Heart left ventricle (tissue), 16 donors: ENCODE results near the gene CCDC175. TPM values are rescaled to one million over a fixed set of nuclear protein-coding genes. Genes with fewer than 3 reads are reported as not detected.

Experiments used
- ATAC-seq, 4 donors: fragments of 200-7000 bp; cut with Tn5 transposase; one replicate each; pipeline ENCODE4 v1.9.1; 2020 to 2022; ENCODE audit warnings: moderate library complexity in 4 of 4, mild to moderate bottlenecking in 3 of 4, moderate number of reproducible peaks in 1 of 4
- DNase-seq, 5 donors: peaks; one replicate each; pipeline ENCODE4 v3.0.0-alpha.2; 2020
- H3K27ac ChIP-seq, 12 donors: fragments of 200-600 bp; sonication (generic) in 4 of 12; one replicate each; pipeline versions ENCODE4 v1.5.0 to v1.8.0; 2016 to 2022; ENCODE audit warnings: mild to moderate bottlenecking in 2 of 12
- H3K27me3 ChIP-seq, 9 donors: fragments of 200-600 bp; sonication (generic) in 2 of 9; one replicate each; pipeline versions ENCODE4 v1.5.1 to v1.8.0; 2016 to 2022; ENCODE audit warnings: mild to moderate bottlenecking in 3 of 9
- H3K36me3 ChIP-seq, 9 donors: fragments of 200-600 bp; sonication (generic) in 2 of 9; one replicate each; pipeline versions ENCODE4 v1.5.0 to v1.8.0; 2018 to 2022; ENCODE audit warnings: mild to moderate bottlenecking in 2 of 9
- H3K4me1 ChIP-seq, 12 donors: fragments of 200-600 bp; sonication (generic) in 4 of 12; one replicate each; pipeline versions ENCODE4 v1.5.0 to v1.8.0; 2016 to 2022; ENCODE audit warnings: mild to moderate bottlenecking in 3 of 12
- H3K4me3 ChIP-seq, 12 donors: fragments of 200-600 bp; sonication (generic) in 4 of 12; one replicate each; pipeline versions ENCODE4 v1.5.0 to v1.8.0; 2017 to 2022; ENCODE audit warnings: mild to moderate bottlenecking in 9 of 12, moderate library complexity in 4 of 12
- H3K9me3 ChIP-seq, 12 donors: fragments of 200-600 bp; sonication (generic) in 4 of 12; one replicate each; pipeline versions ENCODE4 v1.5.0 to v1.8.0; 2016 to 2022; ENCODE audit warnings: mild to moderate bottlenecking in 1 of 12
- CTCF ChIP-seq, 12 donors: fragments of 200-600 bp; sonication (generic) in 4 of 12; IDR thresholded peaks; one replicate each; pipeline versions ENCODE4 v1.5.0 to v1.8.0; 2018 to 2022; ENCODE audit warnings: antibody characterized with exemption in 12 of 12, mild to moderate bottlenecking in 5 of 12
- POLR2A ChIP-seq, 2 donors: fragments of 450-650 bp; IDR thresholded peaks; one replicate each; pipeline ENCODE4 v1.6.1; 2017; ENCODE audit warnings: antibody characterized with exemption in 2 of 2, mild to moderate bottlenecking in 2 of 2, moderate library complexity in 2 of 2
- WGBS, 4 donors: extraction: QIAGEN DNeasy Blood & Tissue Kit in 2 of 4; methylation state at CpG; one replicate each; pipeline versions ENCODE4 v1.1.5 to v1.1.7; 2013 to 2018; 5-methylcytosine and 5-hydroxymethylcytosine counted together
- intact Hi-C, 10 donors: fragments of 100-400 bp; cut with DNase I; formaldehyde crosslinking; loops; one replicate each; pipeline versions ENCODE4 v1.11.1 to v1.14.2; 2022
- polyA plus RNA-seq, 2 donors: library from polyadenylated mRNA; stranded (reverse); fragments of 200-250 nt; gene quantifications; one replicate each; pipeline ENCODE4 v1.2.3, GENCODE V29; 2013
- total RNA-seq, 9 donors: library from RNA; depleted of rRNA in 2 of 9; stranded (reverse); fragments of >200 nt in 2 of 9; fragmentation: NEBNext Ultra II Directional in 3 of 9; extraction: Animal tissue kit (Norgen Biotek cat#: 25700) in 3 of 9; gene quantifications; one replicate each; pipeline versions ENCODE4 v1.1.0 to v1.2.4, GENCODE V29; 2016 to 2023
- donor health status: ischemic (EF 13 %, LVEDD 7.1; RV severe dilation, severe dysfunction).
- donor health status: healthy with polysubstance abuse.
- donor health status: DM: no; HTN: yes; CAD: no.
- donor health status: DM: no; HTN: no; CAD: no.
- donor health status: ischemic (EF 25% LVEDD 6.9; RV normal size, moderate dysfunction).
- donor health status: ischemic (EF 25% LVEDD 5.7; RV mildly dilated, moderate dysfunction).
- donor health status: healthy.
- donor health status: DM: yes; HTN: yes; CAD: no.
- donor health status: ischemic (EF 35%, LVEDD 5.7; RV mildly dilated, moderate dysfunction).
- donor health status: nonischemic (EF 11% LVEDD 7.7; RV severe dilation, severe dysfunction).
- donor health status: DM: yes; HTN: yes; CAD: no.
- donor health status: PGD.
- donor health status: ischemic (EF 29% LVEDD 5.4; RV normal size, mild dysfunction).
- donor health status: nonischemic (EF 23%, LVEDD 6.1; RV moderate dilation, normal function).

The CCDC175 gene
- total and polyA plus RNA-seq, 11 donors, result not detected

- 80 to 82% (median 82%) methylated on average over 3 of the region's 3 CpGs for WGBS, 4 donors
- no peaks in the 10 kb centered on the region for H3K9me3 ChIP-seq
- no peaks in the 10 kb centered on the region for H3K4me1 ChIP-seq
- ATAC-seq (no peak), DNase-seq (no peak)
- H3K27ac ChIP-seq, result no peak overlapping the region
- peaks cover 0 to 4% (median 0%) of the 10 kb centered on the region in 9 donors for H3K27me3 ChIP-seq
- no peak overlapping the region for H3K4me3 ChIP-seq
- peaks cover 0 to 15% (median 7%) of the 10 kb centered on the region in 9 donors for H3K36me3 ChIP-seq
- intact Hi-C loops, result loop anchor here in 1 of 10 donors (10.0 kb wide), 1 partner anchor 676 kb away; no protein-coding TSS in a partner anchor
- TF ChIP-seq POLR2A (IDR thresholded peaks at IDR 0.05) (no peak), CTCF (IDR thresholded peaks at IDR 0.05) (no peak)
Measured at GRCh38 chr14:59509101-59509500, 67.5 kb downstream of the CCDC175 start.

- ATAC-seq (no peak), DNase-seq (no peak)
- peaks cover 0 to 28% (median 16%) of the 10 kb centered on the region in 9 donors for H3K36me3 ChIP-seq
- TF ChIP-seq POLR2A (IDR thresholded peaks at IDR 0.05) (no peak), CTCF (IDR thresholded peaks at IDR 0.05) (no peak)
- H3K27ac ChIP-seq, result no peak overlapping the region
- no peak overlapping the region for H3K4me3 ChIP-seq
- no peaks in the 10 kb centered on the region for H3K4me1 ChIP-seq
- no peaks in the 10 kb centered on the region for H3K9me3 ChIP-seq
- intact Hi-C loops, result loop anchor here in 1 of 10 donors (10.0 kb wide), 1 partner anchor 677 kb away; no protein-coding TSS in a partner anchor
- WGBS, 4 donors, result 91 to 92% (median 91%) methylated on average over 3 of the region's 3 CpGs
- H3K27me3 ChIP-seq, result peaks cover 0 to 4% (median 0%) of the 10 kb centered on the region in 9 donors
Measured at GRCh38 chr14:59507752-59508103, 68.9 kb downstream of the CCDC175 start.

- DNase-seq (peak in 3 of 5 donors; percentile 17 to 40 (median 23)), ATAC-seq (peak in 3 of 4 donors; percentile 63 to 81 (median 77))
- peaks cover 0 to 4% (median 0%) of the 10 kb centered on the region in 9 donors for H3K27me3 ChIP-seq
- H3K27ac ChIP-seq, result no peak overlapping the region
- no peaks in the 10 kb centered on the region for H3K4me1 ChIP-seq
- no peak overlapping the region for H3K4me3 ChIP-seq
- TF ChIP-seq POLR2A (IDR thresholded peaks at IDR 0.05) (no peak), CTCF (IDR thresholded peaks at IDR 0.05) (peak; percentile 53 to 72 (median 64))
- intact Hi-C loops, result loop anchor here in 1 of 10 donors (10.0 kb wide), 1 partner anchor 678 kb away; no protein-coding TSS in a partner anchor
- peaks cover 0 to 33% (median 16%) of the 10 kb centered on the region in 9 donors for H3K36me3 ChIP-seq
- no peaks in the 10 kb centered on the region for H3K9me3 ChIP-seq
Measured at GRCh38 chr14:59507063-59507751, 69.4 kb downstream of the CCDC175 start.

- Histone ChIP-seq H3K4me1 (peaks cover 0 to 6% (median 0%) of the 10 kb centered on the region in 12 donors), H3K4me3 (no peak overlapping the region), H3K9me3 (no peaks in the 10 kb centered on the region), H3K27me3 (no peaks in the 10 kb centered on the region), H3K36me3 (peaks cover 0 to 68% (median 42%) of the 10 kb centered on the region in 9 donors), H3K27ac (no peak overlapping the region)
- DNase-seq (no peak), ATAC-seq (no peak)
- TF ChIP-seq POLR2A (IDR thresholded peaks at IDR 0.05) (no peak), CTCF (IDR thresholded peaks at IDR 0.05) (no peak)
- WGBS, 4 donors, result 71 to 94% (median 82%) methylated on average over 4 of the region's 4 CpGs
- intact Hi-C loops, result loop anchor here in 1 of 10 donors (10.0 kb wide), 1 partner anchor 682 kb away; no protein-coding TSS in a partner anchor
Measured at GRCh38 chr14:59503256-59503655, 73.4 kb downstream of the CCDC175 start.
